Skin epidermis (tissue), 12 donors: ENCODE results near the gene ATP13A2.
A peak's percentile ranks its signal among the peaks of the same experiment; 100 is the strongest.

Experiments
- H3K27ac ChIP-seq, 21 experiments: fragments of 200-600 bp; sonication (generic) in 11 of 21; one replicate each; pipeline ENCODE4 v1.5.0; 2020; ENCODE audit warnings: mild to moderate bottlenecking in 3 of 21, inconsistent platforms in 2 of 21, moderate library complexity in 2 of 21
- H3K4me3 ChIP-seq, 7 experiments: fragments of 200-600 bp; sonication (generic) in 2 of 7; one replicate each; pipeline ENCODE4 v1.5.0; 2020; ENCODE audit warnings: inconsistent platforms in 2 of 7, mild to moderate bottlenecking in 2 of 7, moderate library complexity in 1 of 7

Gene ATP13A2

DNA sequence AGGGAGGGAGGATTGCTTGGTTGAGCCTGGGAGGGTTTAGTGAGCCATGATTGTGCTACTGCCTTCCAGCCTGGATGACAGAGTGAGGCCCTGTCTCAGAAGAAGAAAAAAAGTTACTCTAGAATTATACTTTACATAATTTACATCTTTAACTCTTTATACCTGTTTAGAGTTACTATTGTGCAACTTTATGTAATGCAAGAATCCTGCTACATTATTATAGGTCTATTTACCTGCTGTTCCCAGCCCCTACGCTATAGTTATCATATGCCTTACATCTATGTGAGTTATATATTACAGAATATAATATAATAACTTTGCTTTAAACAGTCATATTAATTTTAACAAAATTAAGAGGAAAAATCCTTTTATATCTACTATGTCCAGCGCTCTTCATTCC is 27.8 kb upstream of the ATP13A2 start:
- H3K27ac ChIP-seq: no peak overlapping the region

DNA sequence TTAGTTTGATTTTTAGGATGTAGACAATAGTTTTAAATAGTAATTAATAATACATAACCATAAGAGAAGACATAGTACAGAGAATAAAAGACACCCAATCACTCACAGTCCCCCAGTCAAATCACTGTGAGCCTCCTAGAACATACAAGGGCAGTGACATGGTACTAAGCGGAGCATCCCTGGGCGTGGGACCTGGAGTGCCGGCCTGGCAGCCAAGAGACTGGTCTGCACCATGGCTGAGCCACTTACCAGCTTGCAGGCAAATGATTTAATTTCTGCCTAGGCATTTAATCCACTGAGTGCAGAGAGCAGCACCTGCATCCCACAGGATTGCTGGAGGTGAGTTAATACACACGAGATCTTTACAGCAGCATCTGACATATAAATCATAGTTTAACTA is 21.8 kb upstream of the ATP13A2 start:
- H3K4me3 ChIP-seq: no peak overlapping the region

More for the DNA sequence above, 27.8 kb upstream of the ATP13A2 start:
- no peak overlapping the region for H3K4me3 ChIP-seq

DNA sequence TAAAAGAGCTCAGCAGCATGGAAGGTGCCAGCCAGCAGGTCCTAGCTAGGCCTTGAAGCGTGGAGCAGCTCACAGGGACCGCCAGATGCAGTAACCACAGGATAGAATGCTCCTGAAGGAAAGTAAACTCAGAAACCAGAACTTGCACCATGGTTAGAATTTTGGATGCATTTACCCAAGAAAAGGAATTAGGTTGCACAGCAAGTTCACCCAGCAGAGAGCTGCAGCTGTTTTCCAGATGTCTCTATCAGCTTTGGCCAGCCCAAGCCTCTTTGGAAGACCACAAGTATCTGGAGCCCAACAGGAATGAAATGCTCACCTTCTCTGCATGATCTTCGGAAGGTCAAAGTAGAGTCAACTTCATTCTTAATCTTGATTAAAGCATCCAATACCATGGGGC is 21.0 kb upstream of the ATP13A2 start:
- Histone ChIP-seq H3K27ac (no peak overlapping the region), H3K4me3 (no peak overlapping the region)

More for the DNA sequence above, 21.8 kb upstream of the ATP13A2 start:
- H3K27ac ChIP-seq: no peak overlapping the region

DNA sequence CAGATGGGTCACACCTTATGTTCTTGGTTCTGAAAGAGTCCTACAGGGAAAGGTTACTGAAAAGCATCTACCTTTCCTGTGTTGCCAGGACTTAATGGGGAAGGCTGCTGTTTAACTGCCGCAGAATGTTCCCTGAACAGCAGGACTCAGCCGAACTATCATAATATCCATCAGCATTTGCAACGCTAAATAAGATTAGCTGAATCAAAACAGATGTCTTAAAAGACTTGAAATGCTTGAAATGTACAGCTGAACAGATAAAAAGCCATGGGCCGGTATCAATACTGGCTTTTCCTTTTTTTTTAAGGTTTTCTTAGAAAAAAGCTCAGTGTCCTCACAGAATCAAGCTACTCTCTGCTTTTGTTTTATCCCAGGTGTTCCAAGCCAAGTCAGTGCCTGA is 19.7 kb upstream of the ATP13A2 start:
- no peak overlapping the region for H3K27ac ChIP-seq

DNA sequence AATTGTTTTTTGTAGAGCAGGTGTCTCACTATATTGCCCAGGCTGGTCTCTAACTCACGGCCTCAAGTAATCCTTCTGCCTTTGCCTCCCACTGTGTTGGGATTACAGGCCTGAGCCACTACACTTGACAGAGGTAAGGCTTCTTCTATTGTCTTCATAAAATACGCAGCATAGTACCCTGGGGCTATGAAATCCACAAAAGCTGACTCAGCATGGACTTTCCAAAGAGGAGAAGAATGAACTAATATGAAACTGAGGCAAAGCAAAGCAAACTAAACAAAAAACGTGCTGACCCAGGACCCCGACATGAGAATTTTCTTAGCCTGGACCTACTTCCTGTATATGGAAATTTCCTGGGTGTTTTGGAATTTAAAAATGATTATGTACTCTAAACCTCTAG is 18.5 kb upstream of the ATP13A2 start:
- Histone ChIP-seq H3K4me3 (no peak overlapping the region), H3K27ac (no peak overlapping the region)

More for the DNA sequence above, 19.7 kb upstream of the ATP13A2 start:
- no peak overlapping the region for H3K4me3 ChIP-seq

DNA sequence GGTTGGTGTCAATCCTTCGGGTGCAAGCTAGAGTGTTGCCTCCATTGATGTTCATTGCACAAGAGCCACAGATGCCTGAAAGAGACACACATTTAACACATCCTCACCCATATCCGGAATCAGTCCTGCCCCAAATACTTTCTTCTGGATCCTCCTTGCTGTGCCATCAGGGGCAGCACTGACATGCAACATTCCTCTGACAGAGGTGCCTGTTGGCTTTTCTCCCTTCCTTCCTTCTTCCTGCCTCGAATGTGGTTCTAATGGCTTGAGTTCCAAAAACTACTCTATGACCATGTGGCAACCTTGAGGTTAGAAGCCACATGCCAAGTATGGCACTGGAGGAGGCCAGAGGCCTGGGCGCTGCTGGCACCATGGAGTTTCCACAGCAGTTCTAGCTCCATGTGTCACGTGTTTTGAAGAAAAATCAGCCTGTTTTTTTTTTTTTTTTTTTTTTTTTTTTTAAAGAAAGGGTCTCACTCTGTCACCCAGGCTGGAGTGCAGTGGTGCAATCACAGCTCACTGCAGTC is 17.0 kb upstream of the ATP13A2 start:
- peak overlapping the region in 1 of 21 experiments; percentile 17 for H3K27ac ChIP-seq

DNA sequence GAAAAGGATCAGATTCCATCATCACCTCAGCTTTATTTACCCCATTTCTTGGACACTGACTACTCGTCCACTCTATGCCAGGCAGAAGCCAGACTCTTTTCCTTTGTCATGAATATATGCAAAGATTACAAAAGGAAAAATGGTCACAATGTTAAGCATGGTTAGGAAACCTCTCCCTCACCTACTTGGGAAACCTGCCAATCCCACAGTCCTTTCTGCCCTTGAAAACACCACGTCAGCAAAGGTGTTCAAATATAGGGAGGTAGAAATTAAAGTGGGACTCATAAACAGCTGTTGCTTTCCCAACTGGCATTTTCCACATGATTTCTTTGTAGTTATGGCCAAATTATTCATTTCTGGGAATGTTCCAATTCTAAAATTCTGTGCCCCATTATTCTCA is 16.2 kb upstream of the ATP13A2 start:
- H3K27ac ChIP-seq: peak overlapping the region in 1 of 21 experiments; percentile 17

More for the DNA sequence above, 17.0 kb upstream of the ATP13A2 start:
- H3K4me3 ChIP-seq: no peak overlapping the region

DNA sequence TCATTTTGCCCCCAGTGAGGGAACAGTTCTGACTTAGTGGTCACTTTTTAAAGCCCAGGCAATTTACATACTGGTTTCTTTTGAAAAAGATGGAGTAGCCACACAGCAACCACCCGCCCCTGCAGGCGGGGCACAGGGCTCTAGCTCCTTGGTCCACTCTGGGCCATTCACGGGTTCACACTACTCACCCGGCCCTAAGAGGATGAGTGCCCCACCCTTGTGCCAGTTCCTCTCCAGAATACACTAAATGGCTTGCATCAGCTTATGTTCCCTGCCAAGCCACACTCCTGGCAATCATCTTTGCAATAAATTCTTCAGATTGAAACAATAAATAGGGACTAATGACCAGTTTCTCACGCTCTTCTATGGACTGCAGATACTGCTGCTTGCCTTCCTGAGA is 15.7 kb upstream of the ATP13A2 start:
- Histone ChIP-seq H3K27ac (peak overlapping the region in 1 of 21 experiments; percentile 17), H3K4me3 (no peak overlapping the region)

More for the DNA sequence above, 16.2 kb upstream of the ATP13A2 start:
- no peak overlapping the region for H3K4me3 ChIP-seq

DNA sequence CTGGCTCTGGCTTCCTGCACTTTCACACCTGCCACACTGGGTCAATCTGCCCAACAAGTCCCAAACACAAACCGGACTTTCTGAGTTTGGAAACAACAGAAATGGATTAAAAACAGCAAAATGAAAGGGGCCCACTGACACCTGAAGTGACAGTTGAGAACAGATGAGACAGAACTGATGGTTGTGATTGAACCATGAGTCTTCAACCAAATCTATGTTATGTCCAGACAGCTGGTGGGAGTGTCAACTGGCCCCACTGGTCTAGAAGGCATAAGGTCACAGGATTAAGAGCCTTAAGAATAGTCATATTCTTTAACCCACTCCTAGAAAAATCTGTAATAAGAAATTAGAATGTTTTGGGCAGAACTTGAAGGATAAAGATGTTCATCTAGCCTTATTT is 13.0 kb upstream of the ATP13A2 start:
- no peak overlapping the region for H3K27ac ChIP-seq
- H3K4me3 ChIP-seq: no peak overlapping the region

DNA sequence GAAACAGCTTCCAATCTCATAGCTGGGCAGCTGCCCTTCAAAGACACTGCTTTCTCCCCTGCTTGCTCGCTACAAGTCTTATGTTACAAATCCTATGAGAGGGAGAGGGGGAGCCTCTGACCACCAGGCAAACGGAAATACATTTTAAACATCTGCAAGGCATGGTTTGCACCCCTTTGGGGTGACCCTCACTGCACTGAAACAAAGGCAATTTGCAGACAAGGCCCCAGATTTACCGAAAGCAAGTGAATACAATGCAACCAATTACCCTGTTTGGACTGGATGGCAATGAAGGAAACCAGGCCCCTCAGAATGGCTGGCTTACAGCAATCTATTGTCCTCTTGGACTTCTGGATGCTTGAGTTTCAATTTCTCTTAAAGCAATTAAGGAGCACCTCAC is 11.8 kb upstream of the ATP13A2 start:
- H3K27ac ChIP-seq: peak overlapping the region in 1 of 21 experiments; percentile 35
- no peak overlapping the region for H3K4me3 ChIP-seq

DNA sequence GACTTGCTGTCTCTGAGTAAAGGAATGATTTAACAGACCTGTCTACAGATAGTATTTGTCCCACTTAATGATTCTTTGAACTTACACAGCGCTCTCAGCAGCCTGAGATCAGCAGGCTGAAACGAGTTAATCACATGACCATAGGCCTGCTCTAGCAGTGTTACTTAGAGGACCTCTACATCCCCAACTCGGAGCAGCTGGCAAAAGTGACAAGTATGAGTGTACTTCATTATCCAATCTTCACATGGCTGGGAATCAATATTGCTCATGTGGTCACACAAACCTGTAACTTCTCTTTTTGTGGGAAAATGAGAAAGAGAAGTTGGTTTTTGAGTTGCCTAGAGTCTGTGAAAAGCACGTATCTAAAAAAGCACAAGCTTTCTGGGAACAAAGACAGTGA is 11.4 kb upstream of the ATP13A2 start:
- no peak overlapping the region for H3K4me3 ChIP-seq
- peak overlapping the region in 1 of 21 experiments; percentile 35 for H3K27ac ChIP-seq

DNA sequence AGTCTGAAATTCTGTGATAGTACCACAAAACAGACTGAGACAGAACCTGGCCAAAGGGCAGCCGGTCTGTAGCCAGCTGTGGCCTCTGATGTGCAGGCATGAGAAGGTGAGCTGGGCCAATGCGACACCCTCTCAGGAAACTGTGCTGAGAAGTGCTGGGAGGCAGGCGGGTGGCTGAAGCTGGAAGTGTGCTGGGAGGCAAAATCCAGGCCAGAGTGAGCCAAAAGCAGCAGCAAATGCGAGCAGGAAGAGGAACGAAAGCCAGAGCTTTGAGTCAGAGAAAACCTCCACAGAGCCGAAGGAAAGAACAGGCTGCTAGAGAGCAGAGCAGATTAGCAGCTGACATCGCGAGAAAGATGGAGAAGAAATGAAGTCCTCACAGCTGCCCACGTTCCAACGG is 10.2 kb upstream of the ATP13A2 start:
- H3K27ac ChIP-seq: no peak overlapping the region
- H3K4me3 ChIP-seq: no peak overlapping the region

DNA sequence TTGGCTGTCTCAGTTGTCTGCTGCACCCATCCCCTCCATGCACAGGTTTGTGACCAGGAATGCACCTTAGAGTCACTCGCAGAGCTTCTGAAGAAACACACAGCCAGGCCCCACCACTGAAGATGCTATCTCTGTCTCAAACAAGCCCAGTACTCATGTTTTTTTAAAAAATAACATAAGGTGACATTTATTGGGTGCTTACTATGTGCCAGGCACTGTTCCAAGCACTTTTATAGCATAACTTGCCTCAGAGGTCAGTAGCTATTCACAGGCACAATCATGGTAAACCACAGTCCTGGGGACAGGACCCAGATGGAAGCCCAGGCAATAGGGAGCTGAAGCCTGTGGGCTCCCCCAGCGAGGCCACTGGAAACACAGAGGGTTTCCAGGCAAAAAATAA is 8.8 kb upstream of the ATP13A2 start:
- no peak overlapping the region for H3K27ac ChIP-seq
- H3K4me3 ChIP-seq: no peak overlapping the region

DNA sequence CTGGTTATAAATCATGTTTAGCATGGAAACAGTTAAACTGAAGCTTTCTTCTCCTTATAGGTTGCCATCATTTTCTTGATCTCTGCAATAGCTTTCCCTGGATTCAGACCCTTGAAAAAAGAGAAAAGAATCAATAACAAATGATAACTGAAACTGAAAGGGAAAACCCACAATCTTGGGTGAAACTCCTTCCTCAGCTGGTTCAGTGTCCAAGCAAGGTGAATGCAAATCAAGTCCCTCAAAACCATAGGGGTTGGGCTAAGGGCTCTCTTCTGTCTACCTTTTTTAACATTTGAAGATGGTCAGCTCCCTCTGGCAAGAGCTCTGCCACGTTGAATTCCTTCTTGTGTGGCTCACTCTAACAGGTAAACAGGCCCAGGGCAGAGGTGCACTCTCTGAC is 7.1 kb upstream of the ATP13A2 start:
- Histone ChIP-seq H3K4me3 (no peak overlapping the region), H3K27ac (no peak overlapping the region)

DNA sequence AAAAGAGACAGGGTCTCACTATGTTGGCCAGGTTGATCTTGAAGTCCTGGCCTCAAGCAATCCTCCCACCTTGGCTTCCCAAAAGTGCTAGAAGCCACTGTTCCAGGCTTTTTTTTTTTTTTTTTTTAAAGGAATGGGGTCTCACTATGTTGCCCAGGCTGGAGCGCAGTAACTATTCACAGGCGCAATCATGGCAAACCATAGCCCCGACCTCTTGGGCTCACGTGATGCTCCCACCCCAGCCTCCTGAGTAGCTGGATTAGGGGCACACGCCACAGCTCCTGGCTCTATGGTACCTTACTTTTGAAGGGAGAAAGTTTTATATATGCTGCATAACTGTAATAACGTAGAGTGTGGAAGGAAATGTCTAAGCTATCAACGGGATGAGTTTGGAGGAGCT is 5.7 kb upstream of the ATP13A2 start:
- H3K27ac ChIP-seq: no peak overlapping the region
- H3K4me3 ChIP-seq: no peak overlapping the region

DNA sequence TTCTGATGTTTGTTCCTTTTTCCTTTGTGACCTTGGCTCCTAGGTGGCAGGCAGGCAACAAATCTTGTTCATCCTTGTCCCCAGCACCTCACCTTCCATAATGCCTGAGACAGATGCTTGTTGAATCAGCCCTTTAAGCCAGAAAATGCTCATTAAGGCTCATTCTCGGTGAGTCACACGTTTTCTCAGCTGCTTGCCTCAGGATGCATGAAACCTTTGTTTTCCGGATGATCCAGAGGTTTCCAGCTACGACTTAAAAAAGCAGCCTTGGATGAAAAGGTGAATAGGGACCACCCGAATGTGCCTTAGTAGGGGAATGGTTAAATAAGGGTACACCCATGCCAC is 4.6 kb upstream of the ATP13A2 start:
- no peak overlapping the region for H3K27ac ChIP-seq
- H3K4me3 ChIP-seq: no peak overlapping the region

DNA sequence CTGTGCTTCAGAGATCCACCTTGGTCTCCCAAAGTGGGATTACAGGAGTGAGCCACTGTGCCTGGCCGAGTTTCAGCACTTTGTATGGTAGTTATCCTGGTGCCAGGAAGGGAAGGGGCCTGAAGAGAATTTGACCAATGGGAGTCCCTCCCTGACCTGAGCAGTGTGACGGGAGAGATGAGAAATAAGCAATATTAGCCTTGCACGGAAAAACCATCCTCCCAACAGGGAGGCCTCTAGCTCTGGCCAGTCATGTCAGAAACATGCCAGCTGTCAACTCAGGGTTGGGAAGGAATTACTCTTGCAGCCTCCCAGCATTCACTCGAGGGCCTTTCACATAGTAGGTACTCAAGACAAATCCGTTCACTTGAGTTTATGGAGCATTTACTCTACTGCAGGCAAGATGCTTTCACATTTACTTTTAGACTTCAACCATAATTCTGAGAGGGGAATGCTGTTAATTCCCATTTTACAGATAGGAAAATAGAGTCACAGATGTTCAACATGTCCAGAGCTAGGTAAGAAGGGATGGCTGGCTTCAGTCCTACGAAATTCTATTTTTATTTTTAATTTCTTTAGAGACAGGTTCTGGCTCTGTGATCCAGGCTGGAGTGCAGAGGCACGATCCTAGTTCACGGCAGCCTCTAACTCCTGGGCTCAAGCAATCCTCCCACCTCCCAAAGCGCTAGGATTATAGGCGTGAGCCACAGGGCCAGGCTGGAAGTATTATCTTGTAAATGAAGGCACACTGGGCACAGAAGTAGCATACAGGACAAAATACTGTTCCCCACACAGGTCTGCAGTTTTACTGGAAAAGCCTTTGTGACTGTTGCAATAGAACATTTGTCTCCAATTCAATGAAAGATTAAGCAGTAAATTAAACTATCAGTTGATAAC is 3.2 kb upstream of the ATP13A2 start:
- Histone ChIP-seq H3K27ac (no peak overlapping the region), H3K4me3 (no peak overlapping the region)

DNA sequence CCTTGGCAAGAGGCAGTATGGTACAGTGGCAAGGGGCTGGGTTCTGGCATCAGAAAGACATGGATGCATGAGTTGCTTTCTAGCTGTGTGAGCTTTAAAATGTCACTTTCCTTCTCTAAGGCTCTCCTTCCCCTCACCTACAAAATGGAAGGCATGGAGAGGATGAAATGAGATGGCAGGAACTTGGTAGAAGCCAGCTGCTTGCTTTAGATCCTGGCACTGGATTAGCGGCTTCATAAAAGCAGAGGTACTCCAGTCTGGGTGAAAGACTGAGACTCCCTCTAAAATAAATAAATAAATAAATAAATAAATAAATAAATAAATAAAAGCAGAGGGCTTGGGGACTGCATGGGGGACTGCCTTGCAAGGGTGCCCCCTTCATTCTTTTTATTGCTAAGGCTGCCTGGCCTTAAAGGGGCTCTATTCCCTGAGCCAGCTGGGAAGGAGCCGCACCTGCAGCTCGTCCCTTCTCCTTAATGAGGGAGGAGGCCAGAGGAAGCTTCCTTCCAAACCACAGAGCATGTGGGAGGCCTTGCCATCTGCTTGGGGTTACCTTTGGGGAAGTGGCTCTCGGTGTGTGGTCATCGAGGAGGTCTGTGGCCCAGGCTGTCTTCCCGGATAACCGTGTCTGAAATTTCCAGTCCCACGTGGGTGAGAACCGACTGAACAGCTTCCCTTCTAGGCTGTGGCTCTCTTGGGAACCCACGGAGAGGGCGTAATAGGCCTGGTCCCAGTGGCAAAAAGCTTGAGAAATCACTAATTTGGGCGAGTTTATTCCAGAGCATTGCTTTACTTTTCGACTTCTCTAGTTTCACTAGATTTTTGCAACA is 2.0 kb upstream of the ATP13A2 start:
- no peak overlapping the region for H3K4me3 ChIP-seq
- H3K27ac ChIP-seq: no peak overlapping the region

DNA sequence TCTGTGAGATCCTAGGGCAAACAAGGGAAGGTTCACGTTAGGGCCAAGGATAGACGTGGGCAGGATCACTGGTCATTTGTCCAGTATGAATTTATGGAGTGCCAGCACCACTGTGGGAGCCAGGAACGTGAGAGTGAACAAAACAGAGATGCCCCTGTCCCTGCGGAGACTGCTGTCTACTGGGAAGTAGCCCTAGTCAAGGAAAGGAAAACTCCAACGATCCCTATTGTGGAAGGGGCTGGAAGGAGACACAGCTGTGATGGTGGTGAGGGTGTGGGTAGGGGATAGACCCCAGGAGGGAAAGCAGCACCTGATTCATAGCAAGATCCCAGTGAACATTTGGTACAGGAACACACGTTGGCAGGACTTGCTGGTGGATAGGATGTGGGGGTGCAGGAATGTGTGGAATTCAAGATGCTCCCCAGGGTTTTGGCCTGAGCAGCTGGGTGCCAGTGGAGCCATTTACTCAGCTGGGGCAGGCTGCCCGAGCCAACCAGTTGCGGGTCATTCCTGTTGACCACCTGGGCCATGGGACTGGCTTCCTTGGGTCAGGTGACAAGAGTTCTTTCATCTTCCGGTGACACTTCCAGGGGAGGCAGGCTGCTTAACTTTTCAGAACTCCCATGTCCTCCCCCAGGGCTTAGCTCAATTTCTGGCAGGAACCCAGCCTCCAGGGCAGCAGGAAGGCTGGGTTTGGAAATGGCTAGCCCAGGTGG is 1.2 kb upstream of the ATP13A2 start:
- H3K4me3 ChIP-seq: no peak overlapping the region
- no peak overlapping the region for H3K27ac ChIP-seq

DNA sequence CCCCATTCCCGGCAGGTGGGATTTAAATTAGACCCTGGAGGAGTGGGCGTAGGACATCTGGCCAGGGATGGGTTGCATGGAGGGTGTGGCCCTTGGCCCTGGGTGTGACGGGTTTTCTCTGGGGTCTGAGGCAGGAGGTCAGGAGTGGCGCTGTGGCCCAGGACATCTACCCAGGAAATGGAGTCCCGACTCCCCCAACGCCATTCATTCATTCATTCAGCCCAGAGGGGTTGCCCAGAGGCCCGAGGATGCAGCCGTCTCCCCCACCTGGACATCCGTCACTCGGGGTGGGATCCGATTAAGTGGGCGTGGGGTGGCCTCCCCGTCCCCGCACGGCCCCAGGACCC is 663 bp downstream of the ATP13A2 start:
- Histone ChIP-seq H3K27ac (peak overlapping the region in 18 of 21 experiments; percentile 26 to 83 (median 72)), H3K4me3 (peak overlapping the region; percentile 56 to 91 (median 81))
